Fibroblast of skin of abdomen (primary cell): ENCODE data around the gene B4GALNT4.
"Not testable (repeated sequence)": the region's sequence is repeated elsewhere in the genome, so short reads cannot be mapped to it uniquely, and the experiment has no call there.

ENCODE experiments used
- DNase-seq: peaks from one replicate; pipeline ENCODE4 v3.0.0-alpha.2; 2013

Gene B4GALNT4

DNA sequence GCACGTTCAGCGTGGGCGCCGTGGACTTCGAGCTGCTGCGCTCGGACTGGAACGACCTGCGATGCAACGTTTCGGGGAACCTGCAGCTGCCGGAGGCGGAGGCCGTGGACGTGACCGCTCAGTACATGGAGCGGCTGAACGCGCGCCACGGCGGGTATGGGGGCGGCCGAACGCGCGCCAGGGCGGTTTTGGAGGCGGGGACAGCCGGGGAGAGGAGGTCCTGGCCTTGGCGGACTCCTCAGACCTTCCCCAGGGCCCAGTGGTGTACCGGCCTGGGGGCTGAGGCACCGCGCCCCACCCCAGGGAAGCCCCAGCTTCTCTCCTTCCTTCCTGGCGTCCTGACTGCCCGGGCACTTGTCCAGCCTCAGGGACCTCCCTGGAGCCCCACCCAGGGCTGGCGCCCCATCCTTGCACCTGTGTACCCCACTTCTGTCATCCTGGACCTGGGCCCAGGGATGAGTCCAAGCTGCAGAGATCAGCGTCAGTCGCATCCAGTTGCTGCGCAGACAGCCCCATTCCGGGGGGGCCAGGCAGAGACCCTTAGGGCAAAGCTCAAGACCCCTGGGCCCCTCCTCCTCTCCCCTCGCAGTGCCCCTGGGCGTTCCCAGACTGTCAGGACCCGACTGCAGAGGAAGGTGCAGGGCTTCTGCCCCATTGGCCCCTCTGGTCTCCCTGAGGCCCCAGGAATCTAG, 8.0 kb downstream of the B4GALNT4 start:
- DNase-seq: no peak

DNA sequence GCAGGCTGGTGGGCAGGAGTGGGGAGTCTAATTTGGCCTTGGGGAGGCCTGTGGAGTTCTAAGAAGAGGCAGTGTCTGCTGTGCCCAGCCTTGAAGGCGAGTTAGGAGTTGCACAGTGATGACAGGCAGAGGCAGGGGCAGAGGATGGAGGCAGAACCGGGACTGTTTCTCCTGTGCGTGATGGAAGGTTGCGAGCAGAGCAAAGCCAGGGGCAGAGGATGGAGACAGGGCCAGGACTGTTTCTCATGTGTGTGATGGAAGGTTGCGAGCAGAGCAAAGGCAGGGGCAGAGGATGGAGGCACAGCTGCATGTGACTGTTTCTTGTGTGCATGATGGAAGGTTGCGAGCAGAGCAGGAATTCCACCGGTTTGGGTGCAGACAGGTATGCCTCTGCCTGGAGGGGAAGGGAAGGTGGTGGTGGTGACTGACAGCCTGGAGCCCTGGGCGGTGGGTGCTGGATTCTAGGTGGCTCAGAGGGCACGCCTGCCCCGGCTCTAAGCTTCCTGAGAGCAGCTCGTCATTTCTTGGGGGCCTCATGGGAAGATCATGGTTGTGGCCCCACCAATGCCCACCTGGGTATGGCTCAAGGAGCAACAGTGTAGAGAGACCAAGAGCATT, 8.7 kb downstream of the B4GALNT4 start:
- DNase-seq: no peak

DNA sequence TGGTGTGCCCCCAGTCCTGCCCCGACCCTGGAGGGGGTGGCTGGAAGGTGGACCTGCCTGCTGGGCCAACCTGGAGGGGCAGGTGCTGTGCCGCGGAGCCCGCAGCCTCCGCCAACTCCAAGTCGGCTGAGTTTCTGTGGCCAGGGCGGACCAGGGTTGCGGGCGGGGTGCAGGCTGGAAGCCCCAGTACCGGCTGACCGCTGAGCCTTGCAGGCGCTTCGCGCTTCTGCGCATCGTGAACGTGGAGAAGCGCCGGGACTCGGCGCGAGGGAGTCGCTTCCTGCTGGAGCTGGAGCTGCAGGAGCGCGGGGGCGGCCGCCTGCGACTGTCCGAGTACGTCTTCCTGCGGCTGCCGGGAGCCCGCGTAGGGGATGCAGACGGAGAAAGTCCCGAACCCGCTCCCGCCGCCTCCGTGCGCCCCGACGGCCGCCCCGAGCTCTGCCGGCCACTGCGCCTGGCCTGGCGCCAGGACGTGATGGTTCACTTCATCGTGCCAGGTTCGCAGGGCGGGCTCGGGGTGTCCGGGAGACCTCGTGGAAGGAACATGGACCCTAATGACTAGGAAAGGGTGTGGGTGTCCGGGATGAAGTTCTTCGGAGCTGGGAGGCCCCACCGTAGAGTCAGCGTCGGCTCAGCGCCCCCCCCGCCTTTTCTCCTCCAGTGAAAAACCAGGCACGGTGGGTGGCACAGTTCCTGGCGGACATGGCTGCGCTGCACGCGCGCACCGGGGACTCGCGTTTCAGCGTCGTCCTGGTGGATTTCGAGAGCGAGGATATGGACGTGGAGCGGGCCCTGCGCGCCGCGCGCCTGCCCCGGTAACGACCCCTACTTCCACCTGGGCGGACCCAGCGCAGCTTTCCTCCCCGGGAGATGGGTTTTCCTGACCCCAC, 10.2 kb downstream of the B4GALNT4 start:
- no peak for DNase-seq

DNA sequence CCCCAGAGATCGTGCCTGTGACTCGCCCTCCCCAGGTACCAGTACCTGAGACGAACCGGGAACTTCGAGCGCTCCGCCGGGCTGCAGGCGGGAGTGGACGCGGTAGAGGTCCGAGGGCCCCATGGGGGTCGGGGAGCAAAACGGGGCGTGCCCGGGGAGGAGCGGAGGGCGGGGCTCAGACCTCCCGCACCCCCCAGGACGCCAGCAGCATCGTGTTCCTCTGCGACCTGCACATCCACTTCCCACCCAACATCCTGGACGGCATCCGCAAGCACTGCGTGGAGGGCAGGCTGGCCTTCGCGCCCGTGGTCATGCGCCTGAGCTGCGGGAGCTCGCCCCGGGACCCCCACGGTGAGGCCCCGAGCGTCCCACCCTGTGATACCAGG, 10.8 kb downstream of the B4GALNT4 start:
- no peak for DNase-seq

DNA sequence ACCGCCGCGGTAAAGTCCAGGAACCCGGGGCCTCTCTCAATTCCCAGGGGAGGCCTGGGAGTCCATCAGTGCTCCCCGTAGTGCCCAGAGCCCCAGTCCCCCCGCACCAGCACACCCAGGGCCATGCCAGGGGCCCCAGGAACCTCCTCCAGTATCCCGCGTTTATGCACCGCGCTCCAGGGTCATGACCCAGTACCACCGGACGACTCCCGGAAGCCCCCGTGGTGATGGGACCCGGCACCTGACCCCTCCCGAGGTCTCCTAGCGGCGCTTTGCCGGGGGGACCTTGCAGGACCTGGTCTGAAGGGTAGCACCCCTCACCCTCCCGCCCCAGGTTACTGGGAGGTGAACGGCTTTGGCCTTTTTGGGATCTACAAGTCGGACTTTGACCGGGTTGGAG, 11.2 kb downstream of the B4GALNT4 start:
- DNase-seq: no peak

DNA sequence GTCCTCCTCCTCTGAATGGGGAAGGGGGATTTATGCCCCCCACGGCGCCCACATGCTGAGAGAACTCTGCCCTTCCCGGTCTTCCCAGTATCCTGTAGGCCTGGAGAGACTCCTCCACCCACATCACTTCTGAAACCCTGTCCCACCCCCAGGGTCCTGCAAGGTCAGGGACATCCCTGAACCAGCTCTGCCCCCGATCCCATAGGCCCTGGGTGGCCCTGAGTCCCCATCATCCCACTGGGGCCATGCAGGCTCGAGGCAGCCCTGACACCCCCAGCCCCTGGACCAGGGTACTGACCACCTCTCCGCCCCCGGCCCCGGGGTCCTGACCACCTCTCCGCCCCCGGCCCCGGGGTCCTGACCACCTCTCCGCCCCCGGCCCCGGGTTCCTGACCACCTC, 11.7 kb downstream of the B4GALNT4 start:
- no peak for DNase-seq

DNA sequence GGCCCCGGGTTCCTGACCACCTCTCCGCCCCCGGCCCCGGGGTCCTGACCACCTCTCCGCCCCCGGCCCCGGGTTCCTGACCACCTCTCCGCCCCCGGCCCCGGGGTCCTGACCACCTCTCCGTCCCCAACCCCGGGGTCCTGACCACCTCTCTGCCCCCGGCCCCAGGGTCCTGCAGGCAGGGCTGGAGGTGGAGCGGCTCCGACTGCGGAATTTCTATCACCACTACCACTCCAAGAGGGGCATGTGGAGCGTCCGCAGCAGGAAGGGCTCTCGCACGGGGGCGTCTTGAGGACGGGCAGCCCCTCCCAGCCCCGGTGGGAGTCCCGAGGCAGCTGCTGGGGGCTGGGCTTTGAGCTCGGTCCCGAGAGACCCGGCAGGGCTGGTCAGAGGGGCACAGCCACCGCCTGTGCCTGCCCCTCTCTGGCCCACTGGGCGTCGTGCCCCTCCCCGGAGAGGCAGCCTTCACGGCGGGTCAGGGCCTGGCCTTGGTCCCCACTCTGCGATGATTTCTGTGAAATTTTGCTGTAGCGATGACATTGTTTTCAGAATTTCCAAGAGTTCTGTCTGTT, 12.3 kb downstream of the B4GALNT4 start:
- no peak for DNase-seq

DNA sequence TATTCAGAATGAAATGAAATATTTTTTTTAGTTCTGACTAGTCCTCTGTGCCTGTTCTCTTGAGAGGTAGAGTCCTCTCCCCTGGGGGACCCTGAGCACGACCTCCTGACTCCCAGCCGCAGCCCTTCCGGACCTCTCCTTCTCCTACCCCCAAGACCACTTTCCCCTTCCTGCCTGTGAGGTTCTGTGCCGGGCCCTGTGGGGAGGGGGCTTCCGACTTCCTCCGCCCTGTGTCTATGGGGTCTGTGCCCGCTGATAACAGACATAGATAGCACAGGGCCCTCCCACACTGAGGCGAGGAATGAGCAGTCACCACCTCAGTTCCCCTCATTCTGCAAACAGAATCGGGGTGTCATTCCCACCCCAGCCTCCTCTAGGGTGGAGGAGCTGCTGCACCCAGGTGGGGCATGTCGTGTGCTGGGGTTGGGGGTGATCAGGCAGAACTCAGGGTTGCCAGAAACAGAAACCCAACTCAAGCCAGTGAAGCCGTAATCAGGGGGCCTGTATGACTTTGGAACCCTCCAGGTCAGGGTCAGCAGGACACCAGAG, 12.9 kb downstream of the B4GALNT4 start:
- no peak for DNase-seq

DNA sequence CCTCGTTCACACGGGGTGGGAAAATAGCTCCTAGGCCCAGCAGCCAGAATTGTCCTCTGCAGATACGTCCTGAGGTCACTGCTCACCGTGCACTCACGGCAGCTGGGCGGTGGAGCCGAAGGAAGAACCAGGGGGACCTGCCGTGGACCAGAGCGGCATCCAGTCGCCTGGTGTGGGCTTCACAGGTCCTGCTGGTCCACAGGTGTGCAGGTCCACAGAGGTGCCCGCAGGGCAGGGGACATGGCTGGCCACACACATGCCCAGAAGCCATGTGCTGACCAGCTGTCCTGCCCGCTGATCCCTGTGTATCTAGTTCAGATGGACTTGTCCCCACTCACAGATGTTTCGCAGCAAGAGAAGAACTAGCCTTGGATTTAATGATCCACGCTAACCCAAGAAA, 14.1 kb downstream of the B4GALNT4 start:
- no peak for DNase-seq

DNA sequence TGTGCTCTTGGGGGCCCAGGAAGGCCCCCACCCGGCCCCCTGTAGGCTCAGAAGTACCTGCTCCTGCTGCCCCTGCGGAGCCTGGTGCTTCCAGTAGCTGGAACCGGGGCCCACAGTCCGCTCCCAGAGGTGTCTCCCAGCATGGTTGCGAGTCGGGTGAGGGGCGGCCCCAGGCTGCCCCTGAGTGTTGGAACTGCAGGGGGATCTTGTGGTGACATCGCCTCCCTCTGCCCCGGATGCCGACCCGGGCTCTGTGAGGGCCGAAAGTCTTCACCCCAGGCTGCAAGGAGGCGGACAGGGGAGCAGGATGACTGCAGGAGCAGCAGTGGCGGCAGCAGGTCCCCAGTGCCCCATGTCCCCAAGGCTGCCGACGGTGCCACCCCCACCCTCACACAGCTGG, 15.2 kb downstream of the B4GALNT4 start:
- no peak for DNase-seq

DNA sequence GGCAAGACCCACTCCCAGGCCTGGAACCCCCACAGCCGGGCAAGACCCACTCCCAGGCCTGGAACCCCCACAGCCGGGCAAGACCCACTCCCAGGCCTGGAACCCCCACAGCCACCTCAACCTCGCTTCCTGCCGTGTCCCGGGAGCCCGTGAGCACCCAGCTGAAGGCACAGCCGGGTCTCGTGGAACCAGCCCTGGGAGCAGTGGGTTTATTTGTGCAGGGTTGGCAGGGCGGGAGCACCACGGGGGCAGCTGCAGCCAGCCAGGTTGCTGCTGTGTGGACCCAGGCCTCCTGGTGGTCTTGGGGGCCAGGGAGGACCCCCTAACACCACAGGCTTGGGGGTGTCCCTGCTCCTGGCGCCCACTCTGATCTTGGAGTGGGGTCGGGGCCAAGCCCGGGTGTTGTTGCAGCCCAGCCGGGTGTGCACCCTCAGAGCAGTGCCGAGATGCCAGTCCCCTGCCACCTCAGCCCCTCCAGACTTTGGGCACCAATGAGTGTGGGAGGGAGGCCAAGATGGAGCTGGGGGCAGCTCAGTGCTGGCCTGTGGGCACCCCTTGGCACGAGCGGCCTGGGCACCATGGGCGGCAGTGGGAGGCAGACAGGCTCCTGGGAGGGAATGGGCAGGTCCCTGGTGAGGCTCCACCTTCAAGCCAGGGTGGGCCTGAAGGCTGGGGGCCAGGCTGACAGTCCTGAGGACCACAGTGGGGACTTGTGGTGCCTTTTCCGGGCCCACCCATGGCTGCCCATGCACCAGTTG, 16.5 kb downstream of the B4GALNT4 start:
- DNase-seq: no peak

DNA sequence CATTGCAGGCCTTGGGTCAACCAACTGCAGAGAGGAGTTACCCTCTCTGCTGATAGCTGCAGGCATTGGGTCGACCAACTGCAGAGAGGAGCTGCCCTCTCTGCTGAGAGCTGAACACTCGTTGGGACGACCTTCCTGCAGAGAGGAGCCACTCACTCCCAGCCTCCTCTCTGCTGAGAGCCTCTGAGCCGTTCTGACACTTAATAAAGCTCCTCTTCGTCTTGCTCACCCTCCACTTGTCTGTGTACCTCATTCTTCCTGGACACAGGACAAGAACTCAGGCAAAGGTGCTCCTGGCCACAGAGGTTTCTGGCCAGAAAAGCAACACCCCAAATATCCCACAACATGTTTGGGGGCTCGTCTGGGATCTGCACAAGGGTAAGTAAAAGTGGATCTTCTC, 17.2 kb downstream of the B4GALNT4 start:
- DNase-seq: no peak

DNA sequence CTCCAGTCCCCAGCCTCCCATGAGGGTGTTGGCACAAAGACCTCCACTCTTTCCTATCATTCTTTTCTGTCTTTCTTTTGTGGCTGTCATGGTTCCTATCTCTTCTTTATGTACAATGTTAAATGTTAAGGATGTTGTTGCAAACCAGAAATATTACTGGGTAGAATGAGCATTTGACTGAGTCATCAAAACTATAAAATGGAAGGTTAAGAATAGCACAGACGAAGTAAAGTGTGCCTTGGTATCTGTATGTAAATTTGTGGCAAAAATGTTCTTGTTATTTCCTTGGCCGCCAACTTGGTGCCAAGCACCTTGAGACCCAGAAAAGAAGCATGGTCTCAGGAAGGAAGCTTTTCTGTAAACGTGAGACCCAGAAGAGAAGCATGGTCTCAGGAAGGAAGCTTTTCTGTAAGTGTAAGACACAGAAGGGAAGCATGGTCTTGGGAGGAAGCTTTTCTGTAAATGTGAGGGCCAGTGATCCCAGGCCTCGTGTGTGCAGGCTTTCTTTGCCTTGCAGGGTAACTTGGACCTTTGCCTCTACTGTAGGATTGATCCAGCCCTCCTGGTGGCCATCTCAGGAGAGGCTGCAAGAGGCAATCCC, 18.0 kb downstream of the B4GALNT4 start:
- no peak for DNase-seq

DNA sequence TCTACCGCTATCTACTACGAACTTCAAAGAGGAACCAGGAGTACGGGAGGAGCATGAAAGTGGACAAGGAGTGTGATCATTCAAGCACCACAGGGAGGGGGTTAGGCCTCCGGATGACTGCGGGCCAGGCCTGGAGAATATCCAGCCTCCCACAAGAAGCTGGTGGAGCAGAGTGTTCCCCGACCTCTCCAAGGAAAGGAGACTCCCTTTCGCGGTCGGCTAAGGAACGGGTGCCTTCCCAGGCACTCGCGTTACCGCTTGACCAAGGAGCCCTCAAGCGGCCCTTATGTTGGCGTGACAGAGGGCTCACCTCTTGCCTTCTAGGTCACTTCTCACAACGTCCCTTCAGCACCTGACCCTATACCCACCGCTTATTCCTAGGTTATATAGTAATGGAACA, 20.1 kb downstream of the B4GALNT4 start:
- DNase-seq: not testable (repeated sequence)

DNA sequence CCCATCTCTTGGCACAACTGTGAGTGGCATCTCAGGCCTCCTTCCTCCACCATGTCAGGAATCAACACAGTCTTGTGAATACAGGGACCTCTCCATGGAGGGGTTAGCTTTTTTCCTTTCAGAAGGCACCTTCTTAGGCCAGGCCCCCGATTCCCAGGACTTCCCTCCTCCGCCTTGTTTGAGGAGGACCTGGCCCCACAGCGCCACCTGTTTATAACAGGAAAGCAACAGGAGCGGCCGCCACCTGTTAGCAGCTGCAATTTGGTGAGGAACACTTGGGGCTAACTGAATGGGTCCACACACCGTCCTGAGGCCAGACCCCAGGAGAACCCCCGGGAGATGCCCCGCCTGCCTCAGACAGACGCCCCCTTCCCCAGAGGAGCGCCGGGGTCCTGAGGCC, 20.9 kb downstream of the B4GALNT4 start:
- DNase-seq: no peak

DNA sequence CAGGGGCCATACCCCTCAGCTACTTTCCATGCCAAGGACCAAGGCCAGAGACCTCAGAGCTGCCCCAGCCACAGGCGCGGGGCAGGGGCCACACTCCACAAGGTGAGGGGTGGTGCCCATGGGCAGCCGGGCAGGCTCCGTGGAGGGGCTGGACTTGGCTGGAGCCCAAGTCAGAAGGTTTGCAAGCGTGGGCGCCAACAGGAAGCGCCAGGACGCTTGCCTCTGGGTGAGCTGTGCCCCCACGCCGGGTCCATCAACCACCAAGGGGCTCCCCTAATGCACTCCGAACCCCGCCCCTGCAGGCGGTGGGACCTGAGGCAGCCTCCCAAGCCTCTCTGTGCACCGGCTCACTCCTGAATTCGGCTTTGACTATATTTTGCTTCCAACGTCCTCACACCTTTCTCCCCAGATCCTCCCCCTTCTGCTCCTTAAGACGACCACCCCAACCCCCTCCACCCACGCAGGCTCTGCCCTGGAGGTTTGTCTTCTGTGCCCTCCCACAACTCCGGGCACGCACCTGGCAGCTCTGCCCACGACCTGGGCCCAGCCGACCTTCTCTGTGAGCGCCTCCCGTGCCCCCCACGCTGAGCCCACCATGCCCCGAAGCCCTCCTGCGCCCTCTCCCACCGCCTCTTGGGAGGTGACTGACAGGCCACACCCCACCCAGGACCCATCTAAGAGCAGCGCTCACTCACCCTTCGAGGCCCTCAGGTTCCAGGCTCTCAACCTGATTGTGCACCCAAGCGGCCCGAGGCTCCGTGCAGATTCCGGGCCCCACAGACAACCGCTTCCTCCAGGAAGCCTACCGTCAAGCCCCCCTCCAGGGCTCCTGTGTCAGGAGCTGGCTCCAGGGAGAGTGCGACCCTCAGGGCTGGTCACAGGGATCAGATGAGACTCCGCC, 22.1 kb downstream of the B4GALNT4 start:
- no peak for DNase-seq

DNA sequence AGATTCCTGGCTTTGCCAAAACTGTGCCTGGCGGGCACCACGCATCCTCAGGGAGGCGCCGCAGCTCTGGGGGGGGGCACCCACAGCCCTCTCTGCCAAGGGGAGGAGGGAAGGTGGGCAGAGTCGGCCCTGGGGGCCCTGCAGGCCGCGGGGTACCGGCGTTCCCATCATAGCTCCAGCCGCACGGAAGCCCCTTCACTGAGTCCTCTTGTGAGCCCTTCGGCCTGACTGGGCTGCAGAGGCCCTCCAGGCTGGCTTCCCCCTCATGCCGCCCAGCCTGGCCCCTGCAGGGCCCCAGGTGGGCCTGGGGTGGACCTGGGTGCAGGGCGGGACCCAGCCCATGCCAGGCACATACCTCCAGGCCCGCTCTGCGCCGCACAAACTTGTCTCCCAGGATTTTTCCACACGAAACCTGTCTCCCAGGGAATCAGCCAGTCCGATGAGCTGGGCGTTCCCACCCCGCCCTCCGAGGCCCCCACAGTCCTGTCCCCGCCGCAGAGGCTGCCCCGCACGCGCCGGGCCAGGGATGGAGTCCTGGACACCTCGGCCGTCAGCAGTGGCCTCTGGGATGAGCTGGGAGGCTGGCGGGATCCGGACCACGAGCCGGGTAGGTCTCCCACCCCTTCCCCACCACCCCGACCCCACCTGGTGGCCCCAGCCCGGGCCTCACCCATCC, 22.9 kb downstream of the B4GALNT4 start:
- no peak for DNase-seq

DNA sequence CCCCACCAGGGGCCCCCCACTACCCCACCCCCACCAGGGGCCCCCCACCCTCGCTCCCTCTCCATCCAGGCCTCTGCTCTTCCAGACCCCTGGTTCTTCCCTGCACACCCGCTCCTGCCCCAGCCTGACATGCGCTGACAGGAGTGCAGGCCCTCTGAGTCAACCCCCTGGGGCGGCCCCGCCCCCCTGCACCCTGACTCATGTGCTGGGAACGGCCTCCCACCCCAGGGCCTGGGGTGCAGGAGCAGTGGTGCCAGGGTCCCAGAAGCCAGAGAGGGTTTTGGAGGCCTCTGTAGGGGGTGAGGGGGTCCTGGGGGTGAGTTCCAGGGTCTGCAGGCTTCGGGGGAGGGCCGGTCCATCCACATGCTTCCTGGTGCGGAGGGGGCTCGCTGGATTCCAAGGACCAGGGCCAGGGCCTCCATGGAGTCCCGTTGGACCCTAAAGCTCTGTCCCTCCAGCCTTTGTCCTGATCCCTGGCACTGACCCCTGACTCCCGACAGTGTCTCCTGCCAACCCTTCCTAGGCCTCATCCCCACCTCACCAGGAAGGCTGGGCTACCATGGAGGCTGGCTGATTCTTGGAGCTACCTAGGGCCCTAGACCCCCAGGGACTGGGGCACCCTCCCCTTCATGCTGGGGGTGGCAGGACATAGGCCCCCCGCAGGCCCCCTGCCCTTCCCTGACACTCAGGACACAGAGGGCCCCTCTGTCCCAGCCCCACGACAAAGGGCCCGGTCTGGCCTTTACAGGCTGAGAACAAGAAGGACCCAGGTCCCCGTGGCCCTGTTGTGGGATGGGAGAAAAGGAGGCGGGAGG, 24.1 kb downstream of the B4GALNT4 start:
- peak; percentile 84 for DNase-seq
